Mammary epithelial cell (primary cell): Measurements from ENCODE around the gene ETV4.

ENCODE experiments used
- CTCF ChIP-seq, 2 donors: IDR thresholded peaks in 1 of 2; conservative IDR thresholded peaks in 1 of 2; 2 replicates each; pipeline ENCODE4 v1.5.1; 2011 to 2012; ENCODE audit warnings: inconsistent platforms in 2 of 2, low read length in 2 of 2, mild to moderate bottlenecking in 2 of 2, control low read depth in 1 of 2, low read depth in 1 of 2; ENCODE audit not compliant: insufficient read depth in 1 of 2; ENCODE audit errors: extremely low read depth in 1 of 2
- EZH2 ChIP-seq: IDR thresholded peaks from 2 replicates; pipeline ENCODE4 v1.6.1; 2012; ENCODE audit warnings: low read length, inconsistent platforms, borderline replicate concordance

- TF ChIP-seq EZH2 (no peak), CTCF (conservative IDR thresholded peaks at IDR 0.05 in 1 of 2, IDR thresholded peaks at IDR 0.05 in 1 of 2; ENCODE audit: extremely low read depth in 1 of 2, insufficient read depth in 1 of 2, low read depth in 1 of 2, low read length in 2 of 2) (no peak)
Observed at GRCh38 chr17:43490621-43491020, 55.5 kb downstream of the ETV4 start.
